Endodermal cell (in vitro differentiated cells): ENCODE results near the gene EFEMP1. TPM values are rescaled to one million over a fixed set of nuclear protein-coding genes. Genes with fewer than 3 reads are reported as not detected.

Experiments
- DNase-seq: peaks from one replicate; pipeline ENCODE4 v3.0.0-alpha.2; 2017
- H3K27ac ChIP-seq: 2 replicates; pipeline ENCODE4 v1.5.1; 2013; ENCODE audit warnings: mild to moderate bottlenecking, low read depth, low read length, moderate library complexity
- H3K27me3 ChIP-seq: 2 replicates; pipeline ENCODE4 v1.6.1; 2013; ENCODE audit warnings: mild to moderate bottlenecking, low read length, moderate library complexity; ENCODE audit not compliant: insufficient read depth, control insufficient read depth, poor library complexity, severe bottlenecking
- H3K36me3 ChIP-seq: 2 replicates; pipeline ENCODE4 v1.7.0; 2013; ENCODE audit warnings: mild to moderate bottlenecking, low read length, moderate library complexity; ENCODE audit not compliant: control insufficient read depth, insufficient read depth
- H3K4me1 ChIP-seq: one replicate; pipeline ENCODE4 v1.7.0; 2013; ENCODE audit warnings: low read length; ENCODE audit not compliant: control insufficient read depth, insufficient read depth
- H3K4me3 ChIP-seq: 2 replicates; pipeline ENCODE4 v1.5.1; 2013; ENCODE audit warnings: mild to moderate bottlenecking, low read length, moderate library complexity
- H3K9ac ChIP-seq: 2 replicates; pipeline ENCODE4 v1.6.1; 2013; ENCODE audit warnings: mild to moderate bottlenecking, low read length, moderate library complexity; ENCODE audit not compliant: poor library complexity, severe bottlenecking; ENCODE audit errors: extremely low read depth
- H3K9me3 ChIP-seq: 2 replicates; pipeline ENCODE4 v1.6.1; 2013; ENCODE audit warnings: mild to moderate bottlenecking, low read length, moderate library complexity; ENCODE audit not compliant: control insufficient read depth
- H3K27ac Mint-ChIP-seq: 2 replicates; pipeline ENCODE4 v1.8.0; 2020; ENCODE audit warnings: mixed read lengths
- H3K27me3 Mint-ChIP-seq: 2 replicates; pipeline ENCODE4 v1.8.0; 2021; ENCODE audit warnings: mild to moderate bottlenecking, mixed read lengths; ENCODE audit not compliant: insufficient read depth
- H3K36me3 Mint-ChIP-seq: 2 replicates; pipeline ENCODE4 v1.8.0; 2020; ENCODE audit warnings: low read depth, mixed read lengths
- H3K4me1 Mint-ChIP-seq: 2 replicates; pipeline ENCODE4 v1.8.0; 2020; ENCODE audit warnings: mixed read lengths
- H3K4me3 Mint-ChIP-seq: 2 replicates; pipeline ENCODE4 v1.8.0; 2020; ENCODE audit warnings: mild to moderate bottlenecking, moderate library complexity, mixed read lengths
- H3K9me3 Mint-ChIP-seq: 2 replicates; pipeline ENCODE4 v1.8.0; 2020; ENCODE audit warnings: mild to moderate bottlenecking, mixed read lengths
- WGBS, 2 experiments: methylation state at CpG; one replicate each; pipeline versions ENCODE4 v1.1.5 to v1.1.7; 2013; ENCODE audit warnings: missing lambda C conversion rate in 2 of 2, mixed read lengths in 1 of 2; ENCODE audit not compliant: insufficient coverage in 1 of 2, insufficient read length in 1 of 2; 5-methylcytosine and 5-hydroxymethylcytosine counted together
- total RNA-seq, 2 donors: library from RNA; stranded (reverse); fragmentation: NEBNext Ultra II Directional in 1 of 2; extraction: Animal tissue kit (Norgen Biotek cat#: 25700) in 1 of 2; gene quantifications; 2 replicates in 1 of 2; 3 replicates in 1 of 2; pipeline ENCODE4 v1.2.1, GENCODE V29; 2021
- TF ChIP-seq, protein P1 (sequence below): fragments of 200-600 bp; sonication (generic); conservative IDR thresholded peaks from 2 replicates; pipeline ENCODE4 v1.5.0; 2021; ENCODE audit warnings: antibody characterized with exemption, mild to moderate bottlenecking

Gene EFEMP1
- total RNA-seq, 2 donors from 2014 or later: 2.6 to 3.3 TPM

DNA sequence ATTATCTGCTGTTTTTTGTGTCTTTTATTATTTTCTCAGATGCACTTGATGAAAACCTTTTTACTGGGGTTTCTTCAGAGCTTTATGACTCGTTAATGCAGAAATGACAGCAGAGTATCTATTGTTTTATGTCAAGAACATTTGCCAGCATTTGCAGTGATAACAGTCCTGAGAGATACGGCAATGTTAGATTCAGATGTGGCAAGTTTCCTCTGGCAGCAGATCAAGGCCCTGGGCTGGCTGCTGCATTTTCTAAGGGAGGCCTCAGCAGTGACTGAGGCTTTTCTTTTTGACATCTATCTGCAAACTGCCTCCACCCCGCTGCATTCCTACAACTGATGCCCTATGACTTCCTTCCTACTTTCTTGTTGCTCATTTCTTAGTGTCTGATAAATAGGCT, 40.2 kb downstream of the EFEMP1 start:
- Histone ChIP-seq H3K27ac (no peak overlapping the region), H3K27me3 (no peaks in the 10 kb centered on the region), H3K9me3 (no peaks in the 10 kb centered on the region), H3K4me1 (no peaks in the 10 kb centered on the region), H3K4me3 (no peak overlapping the region), H3K36me3 (no peaks in the 10 kb centered on the region), H3K9ac (no peak overlapping the region)
- Mint-ChIP-seq H3K27ac (no peak overlapping the region), H3K4me1 (peaks cover 3% of the 10 kb centered on the region), H3K4me3 (no peak overlapping the region), H3K9me3 (no peaks in the 10 kb centered on the region), H3K27me3 (no peaks in the 10 kb centered on the region), H3K36me3 (no peaks in the 10 kb centered on the region)
- TF ChIP-seq, protein P1, sequence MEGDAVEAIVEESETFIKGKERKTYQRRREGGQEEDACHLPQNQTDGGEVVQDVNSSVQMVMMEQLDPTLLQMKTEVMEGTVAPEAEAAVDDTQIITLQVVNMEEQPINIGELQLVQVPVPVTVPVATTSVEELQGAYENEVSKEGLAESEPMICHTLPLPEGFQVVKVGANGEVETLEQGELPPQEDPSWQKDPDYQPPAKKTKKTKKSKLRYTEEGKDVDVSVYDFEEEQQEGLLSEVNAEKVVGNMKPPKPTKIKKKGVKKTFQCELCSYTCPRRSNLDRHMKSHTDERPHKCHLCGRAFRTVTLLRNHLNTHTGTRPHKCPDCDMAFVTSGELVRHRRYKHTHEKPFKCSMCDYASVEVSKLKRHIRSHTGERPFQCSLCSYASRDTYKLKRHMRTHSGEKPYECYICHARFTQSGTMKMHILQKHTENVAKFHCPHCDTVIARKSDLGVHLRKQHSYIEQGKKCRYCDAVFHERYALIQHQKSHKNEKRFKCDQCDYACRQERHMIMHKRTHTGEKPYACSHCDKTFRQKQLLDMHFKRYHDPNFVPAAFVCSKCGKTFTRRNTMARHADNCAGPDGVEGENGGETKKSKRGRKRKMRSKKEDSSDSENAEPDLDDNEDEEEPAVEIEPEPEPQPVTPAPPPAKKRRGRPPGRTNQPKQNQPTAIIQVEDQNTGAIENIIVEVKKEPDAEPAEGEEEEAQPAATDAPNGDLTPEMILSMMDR: no peak
- DNase-seq: no peak
- WGBS, 2 experiments: 81 to 100% methylated on average over 2 to 3 of the region's 3 CpGs

- Histone ChIP-seq H3K4me1 (no peaks in the 10 kb centered on the region), H3K9me3 (no peaks in the 10 kb centered on the region), H3K27ac (no peak overlapping the region), H3K9ac (no peak overlapping the region), H3K27me3 (no peaks in the 10 kb centered on the region), H3K4me3 (no peak overlapping the region), H3K36me3 (no peaks in the 10 kb centered on the region)
- 97 to 100% methylated on average over 2 to 4 of the region's 4 CpGs for WGBS, 2 experiments
- no peak overlapping the region for H3K4me3 Mint-ChIP-seq
- DNase-seq: no peak
- TF ChIP-seq, protein P1: no peak
- H3K4me1 Mint-ChIP-seq: peaks cover 3% of the 10 kb centered on the region
- no peaks in the 10 kb centered on the region for H3K36me3 Mint-ChIP-seq
- H3K27ac Mint-ChIP-seq: no peak overlapping the region
- H3K9me3 Mint-ChIP-seq: no peaks in the 10 kb centered on the region
- H3K27me3 Mint-ChIP-seq: no peaks in the 10 kb centered on the region
Measured at GRCh38 chr2:55882954-55883353, 40.6 kb downstream of the EFEMP1 start.

GRCh38 chr2:55880416-55881143, 43.0 kb downstream of the EFEMP1 start:
- H3K4me3 ChIP-seq: no peak overlapping the region

More at GRCh38 chr2:55880416-55881143, 43.0 kb downstream of the EFEMP1 start:
- H3K4me1 ChIP-seq: no peaks in the 10 kb centered on the region
- TF ChIP-seq, protein P1: no peak
- no peaks in the 10 kb centered on the region for H3K36me3 ChIP-seq
- Mint-ChIP-seq H3K4me3 (no peak overlapping the region), H3K4me1 (no peaks in the 10 kb centered on the region), H3K36me3 (no peaks in the 10 kb centered on the region), H3K27ac (no peak overlapping the region), H3K9me3 (no peaks in the 10 kb centered on the region), H3K27me3 (no peaks in the 10 kb centered on the region)
- no peaks in the 10 kb centered on the region for H3K27me3 ChIP-seq
- H3K9ac ChIP-seq: no peak overlapping the region
- H3K9me3 ChIP-seq: no peaks in the 10 kb centered on the region
- WGBS, 2 experiments: 88 to 93% methylated on average over 3 to 6 of the region's 6 CpGs
- no peak for DNase-seq
- H3K27ac ChIP-seq: no peak overlapping the region
